Peyer's patch (tissue), 4 donors: ENCODE measurements around the gene SUPT16H.

Experiments used
- CTCF ChIP-seq, 6 experiments: fragments of 450-650 bp in 4 of 6; fragments of 200-600 bp in 2 of 6; sonication (generic) in 1 of 6; IDR thresholded peaks; one replicate each; pipeline ENCODE4 v1.5.1; 2017 to 2019; ENCODE audit warnings: antibody characterized with exemption in 6 of 6, mild to moderate bottlenecking in 3 of 6, moderate library complexity in 1 of 6
- POLR2A ChIP-seq, 2 donors: fragments of 450-650 bp; IDR thresholded peaks; one replicate each; pipeline ENCODE4 v1.5.1; 2017; ENCODE audit warnings: antibody characterized with exemption in 2 of 2, mild to moderate bottlenecking in 2 of 2, moderate library complexity in 2 of 2

- TF ChIP-seq CTCF (IDR thresholded peaks at IDR 0.05), result no peak
- TF ChIP-seq POLR2A (IDR thresholded peaks at IDR 0.05), result no peak
Observed at GRCh38 chr14:21428930-21429329, 45.1 kb upstream of the SUPT16H start.
